Measurements from ENCODE around the gene USP28. TPM values are rescaled to one million over a fixed set of nuclear protein-coding genes. Genes with fewer than 3 reads are reported as not detected.
"Not testable (repeated sequence)": the region's sequence is repeated elsewhere in the genome, so short reads cannot be mapped to it uniquely, and the experiment has no call there.

The USP28 gene
- 10 to 100 TPM; 13.4 to 19.6 (median 14.1) TPM for total RNA-seq

- H3K4me1 ChIP-seq = peaks cover 21% of the 10 kb centered on the region
- 0% methylated on average over 9 of the region's 95 CpGs for WGBS
- TF ChIP-seq POLR2AphosphoS5 (IDR thresholded peaks at IDR 0.05) = peak in 2 of 3 donors; percentile 10 to 47
- TF ChIP-seq POLR2A (IDR thresholded peaks at IDR 0.05) = peak in 1 of 2 donors; percentile 18
- no peak for TF ChIP-seq EP300 (IDR thresholded peaks at IDR 0.05)
- no peak for TF ChIP-seq CTCF (IDR thresholded peaks at IDR 0.05)
- H3K36me3 ChIP-seq = no peaks in the 10 kb centered on the region
- peak within 1 kb of the TSS; percentile 88 for H3K4me3 ChIP-seq
- peak; percentile 97 to 98 for DNase-seq (ENCODE audit: low spot score in 2 of 2)
- H3K27ac ChIP-seq = peak within 1 kb of the TSS; percentile 81
- H3K9me3 ChIP-seq = no peaks in the 10 kb centered on the region
- H3K27me3 ChIP-seq = no peaks in the 10 kb centered on the region
Observed at GRCh38 chr11:113875234-113876073, at the start of gene USP28. Gene USP28 (minus strand): TSS chr11:113875572. CDS start chr11:113875501, 71 bp downstream.

DNA sequence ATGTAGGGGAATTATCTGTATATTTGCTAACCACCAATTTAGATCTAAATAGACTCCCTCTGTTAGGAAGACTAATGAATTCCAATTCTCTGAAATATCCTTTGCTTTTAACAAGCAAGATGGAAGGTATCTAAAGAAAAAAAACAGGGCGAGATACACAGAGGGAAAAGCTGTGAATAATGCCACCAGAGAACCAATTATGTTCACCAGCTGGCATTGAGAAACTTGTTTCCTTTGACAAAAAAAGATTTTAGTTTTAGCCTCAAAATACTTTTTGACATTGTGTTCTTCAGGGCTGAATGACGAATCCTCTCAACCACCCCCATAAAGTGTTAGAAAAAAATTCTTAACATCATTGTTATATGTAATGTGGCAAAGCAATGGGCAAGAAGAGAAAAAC is 48.2 kb upstream of the USP28 start:
- WGBS = 90% methylated on average over 2 of the region's 2 CpGs
- H3K9me3 ChIP-seq = no peaks in the 10 kb centered on the region
- H3K27ac ChIP-seq = no peak overlapping the region
- no peaks in the 10 kb centered on the region for H3K36me3 ChIP-seq
- no peak overlapping the region for H3K4me3 ChIP-seq
- no peaks in the 10 kb centered on the region for H3K4me1 ChIP-seq
- TF ChIP-seq EP300 (IDR thresholded peaks at IDR 0.05) (no peak), POLR2AphosphoS5 (IDR thresholded peaks at IDR 0.05) (no peak), POLR2A (IDR thresholded peaks at IDR 0.05) (no peak), CTCF (IDR thresholded peaks at IDR 0.05) (no peak)
- peaks cover 14% of the 10 kb centered on the region for H3K27me3 ChIP-seq
- DNase-seq (ENCODE audit: low spot score in 2 of 2) = no peak

DNA sequence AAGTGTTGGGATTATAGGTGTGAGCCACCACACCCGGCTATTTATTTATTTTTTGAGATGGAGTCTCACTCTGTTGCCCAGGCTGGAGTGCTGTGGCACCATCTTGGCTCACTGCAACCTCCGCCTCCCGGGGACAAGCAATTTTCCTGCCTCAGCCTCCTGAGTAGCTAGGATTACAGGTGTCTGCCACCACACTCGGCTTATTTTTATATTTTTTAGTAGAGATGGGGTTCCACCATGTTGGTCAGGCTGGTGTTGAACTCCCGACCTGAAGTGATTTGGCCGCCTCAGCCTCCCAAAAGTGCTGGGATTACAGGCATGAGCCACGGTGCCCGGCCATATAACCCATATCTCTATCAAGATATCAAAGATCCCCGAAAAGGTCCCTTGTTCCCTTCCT is 36.1 kb upstream of the USP28 start:
- 94% methylated on average over 9 of the region's 9 CpGs for WGBS
- H3K4me3 ChIP-seq, H3K9me3 ChIP-seq, H3K27ac ChIP-seq, H3K4me1 ChIP-seq, H3K36me3 ChIP-seq: not testable (repeated sequence)
- DNase-seq (ENCODE audit: low spot score in 2 of 2) = peak in 1 of 2 donors; percentile 61
- H3K27me3 ChIP-seq = peaks cover 26% of the 10 kb centered on the region

DNA sequence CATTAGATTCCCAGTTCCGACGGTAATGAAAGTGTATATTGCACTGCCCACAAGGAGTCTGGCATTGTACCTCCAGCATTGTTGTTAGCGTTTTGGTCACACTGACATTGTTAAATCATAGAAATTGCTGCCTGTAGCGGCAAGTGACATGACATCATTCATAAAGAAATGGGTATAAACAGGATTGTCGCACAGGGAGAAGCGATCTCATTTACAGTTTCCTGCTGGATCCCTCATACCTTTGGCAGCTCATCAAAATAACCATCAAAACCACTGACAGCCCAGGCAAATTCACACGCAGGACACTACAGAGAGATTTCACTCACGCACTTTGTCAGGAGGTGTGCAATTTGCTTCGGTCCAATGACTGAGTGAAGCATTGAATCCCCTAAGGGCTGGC is 32.7 kb upstream of the USP28 start:
- Histone ChIP-seq H3K27me3 (peaks cover 29% of the 10 kb centered on the region), H3K36me3 (no peaks in the 10 kb centered on the region), H3K4me3 (no peak overlapping the region), H3K27ac (no peak overlapping the region), H3K4me1 (no peaks in the 10 kb centered on the region), H3K9me3 (no peaks in the 10 kb centered on the region)
- no peak for TF ChIP-seq CTCF (IDR thresholded peaks at IDR 0.05)
- TF ChIP-seq POLR2AphosphoS5 (IDR thresholded peaks at IDR 0.05) = no peak
- TF ChIP-seq POLR2A (IDR thresholded peaks at IDR 0.05) = no peak
- no peak for TF ChIP-seq EP300 (IDR thresholded peaks at IDR 0.05)
- WGBS = 67% methylated on average over 9 of the region's 9 CpGs
- no peak for DNase-seq (ENCODE audit: low spot score in 2 of 2)

- no peak for DNase-seq (ENCODE audit: low spot score in 2 of 2)
- no peak for TF ChIP-seq CTCF (IDR thresholded peaks at IDR 0.05)
- no peak for TF ChIP-seq POLR2AphosphoS5 (IDR thresholded peaks at IDR 0.05)
- TF ChIP-seq POLR2A (IDR thresholded peaks at IDR 0.05) = no peak
- TF ChIP-seq EP300 (IDR thresholded peaks at IDR 0.05) = no peak
- Histone ChIP-seq H3K27me3 (peaks cover 29% of the 10 kb centered on the region), H3K27ac (no peak overlapping the region), H3K4me3 (no peak overlapping the region), H3K4me1 (no peaks in the 10 kb centered on the region), H3K9me3 (no peaks in the 10 kb centered on the region), H3K36me3 (no peaks in the 10 kb centered on the region)
- 63% methylated on average over 8 of the region's 8 CpGs for WGBS
Observed at GRCh38 chr11:113907681-113908080, 32.3 kb upstream of the USP28 start.
